ENCODE measurements around the gene RASGRP4.
"Not testable (repeated sequence)": the region's sequence is repeated elsewhere in the genome, so short reads cannot be mapped to it uniquely, and the experiment has no call there.

RASGRP4 gene

GRCh38 chr19:38367041-38367440 lies 59.0 kb downstream of the RASGRP4 start:
- DNase-seq: no peak

GRCh38 chr19:38362946-38363688 lies 62.9 kb downstream of the RASGRP4 start:
- not testable (repeated sequence) for DNase-seq

GRCh38 chr19:38362076-38362945 lies 63.7 kb downstream of the RASGRP4 start:
- no peak for DNase-seq

- no peak for DNase-seq
These were observed 64.4 kb downstream of the RASGRP4 start for GRCh38 chr19:38361633-38362075.

- no peak for DNase-seq
These were observed 65.0 kb downstream of the RASGRP4 start for GRCh38 chr19:38360839-38361631.

GRCh38 chr19:38360351-38360750 lies 65.7 kb downstream of the RASGRP4 start:
- no peak for DNase-seq

- no peak for DNase-seq
These were observed 66.6 kb downstream of the RASGRP4 start for GRCh38 chr19:38359242-38360021.

Data from NK-92 treated with Interleukin-12 subunit alpha and Interleukin-12 subunit beta, amount 100 ng/mL, for 24 hours (cell line).